Measurements from ENCODE around the gene WFDC6.

- TF ChIP-seq CTCF (IDR thresholded peaks at IDR 0.05): no peak
- TF ChIP-seq POLR2AphosphoS5 (IDR thresholded peaks at IDR 0.05): no peak
- no peak for TF ChIP-seq EP300 (IDR thresholded peaks at IDR 0.05; ENCODE audit: low read depth)
- TF ChIP-seq POLR2A (IDR thresholded peaks at IDR 0.05): no peak
These were observed 25.5 kb upstream of the WFDC6 start for GRCh38 chr20:45564760-45565276.
